Kidney epithelial cell (primary cell): Measurements from ENCODE around the gene CELSR3. TPM values are rescaled to one million over a fixed set of nuclear protein-coding genes. Genes with fewer than 3 reads are reported as not detected.

ENCODE experiments used
- DNase-seq: peaks from one replicate; pipeline ENCODE4 v3.0.0-alpha.2; 2010; ENCODE audit warnings: low read depth
- H3K27me3 ChIP-seq: 2 replicates; pipeline ENCODE4 v1.6.0; 2011; ENCODE audit warnings: low read length; ENCODE audit not compliant: control insufficient read depth, insufficient read depth
- H3K36me3 ChIP-seq: 2 replicates; pipeline ENCODE4 v1.5.1; 2011; ENCODE audit warnings: low read length; ENCODE audit not compliant: control insufficient read depth, insufficient read depth
- H3K4me3 ChIP-seq: 2 replicates; pipeline ENCODE4 v1.5.1; 2011; ENCODE audit warnings: low read depth, mild to moderate bottlenecking, control low read depth, low read length
- total RNA-seq: library from RNA; depleted of rRNA; stranded (reverse); fragments of >200 nt; gene quantifications from 2 replicates; pipeline ENCODE4 v1.2.3, GENCODE V29; 2015
- TF ChIP-seq, protein P1 (sequence below): IDR thresholded peaks from 2 replicates; pipeline ENCODE4 v1.5.1; 2011; ENCODE audit warnings: mild to moderate bottlenecking, moderate library complexity, low read length, control low read depth, inconsistent platforms; ENCODE audit not compliant: insufficient read depth, poor library complexity, severe bottlenecking

Gene CELSR3, protein sequence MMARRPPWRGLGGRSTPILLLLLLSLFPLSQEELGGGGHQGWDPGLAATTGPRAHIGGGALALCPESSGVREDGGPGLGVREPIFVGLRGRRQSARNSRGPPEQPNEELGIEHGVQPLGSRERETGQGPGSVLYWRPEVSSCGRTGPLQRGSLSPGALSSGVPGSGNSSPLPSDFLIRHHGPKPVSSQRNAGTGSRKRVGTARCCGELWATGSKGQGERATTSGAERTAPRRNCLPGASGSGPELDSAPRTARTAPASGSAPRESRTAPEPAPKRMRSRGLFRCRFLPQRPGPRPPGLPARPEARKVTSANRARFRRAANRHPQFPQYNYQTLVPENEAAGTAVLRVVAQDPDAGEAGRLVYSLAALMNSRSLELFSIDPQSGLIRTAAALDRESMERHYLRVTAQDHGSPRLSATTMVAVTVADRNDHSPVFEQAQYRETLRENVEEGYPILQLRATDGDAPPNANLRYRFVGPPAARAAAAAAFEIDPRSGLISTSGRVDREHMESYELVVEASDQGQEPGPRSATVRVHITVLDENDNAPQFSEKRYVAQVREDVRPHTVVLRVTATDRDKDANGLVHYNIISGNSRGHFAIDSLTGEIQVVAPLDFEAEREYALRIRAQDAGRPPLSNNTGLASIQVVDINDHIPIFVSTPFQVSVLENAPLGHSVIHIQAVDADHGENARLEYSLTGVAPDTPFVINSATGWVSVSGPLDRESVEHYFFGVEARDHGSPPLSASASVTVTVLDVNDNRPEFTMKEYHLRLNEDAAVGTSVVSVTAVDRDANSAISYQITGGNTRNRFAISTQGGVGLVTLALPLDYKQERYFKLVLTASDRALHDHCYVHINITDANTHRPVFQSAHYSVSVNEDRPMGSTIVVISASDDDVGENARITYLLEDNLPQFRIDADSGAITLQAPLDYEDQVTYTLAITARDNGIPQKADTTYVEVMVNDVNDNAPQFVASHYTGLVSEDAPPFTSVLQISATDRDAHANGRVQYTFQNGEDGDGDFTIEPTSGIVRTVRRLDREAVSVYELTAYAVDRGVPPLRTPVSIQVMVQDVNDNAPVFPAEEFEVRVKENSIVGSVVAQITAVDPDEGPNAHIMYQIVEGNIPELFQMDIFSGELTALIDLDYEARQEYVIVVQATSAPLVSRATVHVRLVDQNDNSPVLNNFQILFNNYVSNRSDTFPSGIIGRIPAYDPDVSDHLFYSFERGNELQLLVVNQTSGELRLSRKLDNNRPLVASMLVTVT (N-terminal part only)
- 5.2 and 5.6 TPM in 2 replicates for total RNA-seq

GRCh38 chr3:48662753-48663488 is at the start of gene CELSR3:
CELSR3 (minus strand) TSS chr3:48662886; CDS start chr3:48662634, 252 bp downstream.
- no peaks in the 10 kb centered on the region for H3K36me3 ChIP-seq
- DNase-seq: peak; percentile 55
- H3K27me3 ChIP-seq: peaks cover 7% of the 10 kb centered on the region
- peak within 1 kb of the TSS; percentile 60 for H3K4me3 ChIP-seq
- TF ChIP-seq, protein P1, sequence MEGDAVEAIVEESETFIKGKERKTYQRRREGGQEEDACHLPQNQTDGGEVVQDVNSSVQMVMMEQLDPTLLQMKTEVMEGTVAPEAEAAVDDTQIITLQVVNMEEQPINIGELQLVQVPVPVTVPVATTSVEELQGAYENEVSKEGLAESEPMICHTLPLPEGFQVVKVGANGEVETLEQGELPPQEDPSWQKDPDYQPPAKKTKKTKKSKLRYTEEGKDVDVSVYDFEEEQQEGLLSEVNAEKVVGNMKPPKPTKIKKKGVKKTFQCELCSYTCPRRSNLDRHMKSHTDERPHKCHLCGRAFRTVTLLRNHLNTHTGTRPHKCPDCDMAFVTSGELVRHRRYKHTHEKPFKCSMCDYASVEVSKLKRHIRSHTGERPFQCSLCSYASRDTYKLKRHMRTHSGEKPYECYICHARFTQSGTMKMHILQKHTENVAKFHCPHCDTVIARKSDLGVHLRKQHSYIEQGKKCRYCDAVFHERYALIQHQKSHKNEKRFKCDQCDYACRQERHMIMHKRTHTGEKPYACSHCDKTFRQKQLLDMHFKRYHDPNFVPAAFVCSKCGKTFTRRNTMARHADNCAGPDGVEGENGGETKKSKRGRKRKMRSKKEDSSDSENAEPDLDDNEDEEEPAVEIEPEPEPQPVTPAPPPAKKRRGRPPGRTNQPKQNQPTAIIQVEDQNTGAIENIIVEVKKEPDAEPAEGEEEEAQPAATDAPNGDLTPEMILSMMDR: no peak

GRCh38 chr3:48711727-48712126 is 49.0 kb upstream of the CELSR3 start:
- Histone ChIP-seq H3K4me3 (no peak overlapping the region), H3K27me3 (no peaks in the 10 kb centered on the region), H3K36me3 (no peaks in the 10 kb centered on the region)
- TF ChIP-seq, protein P1: no peak
- DNase-seq: no peak

GRCh38 chr3:48709051-48709461 is 46.4 kb upstream of the CELSR3 start:
- no peak for DNase-seq
- TF ChIP-seq, protein P1: no peak
- Histone ChIP-seq H3K4me3 (no peak overlapping the region), H3K36me3 (peaks cover 1% of the 10 kb centered on the region), H3K27me3 (no peaks in the 10 kb centered on the region)

DNA sequence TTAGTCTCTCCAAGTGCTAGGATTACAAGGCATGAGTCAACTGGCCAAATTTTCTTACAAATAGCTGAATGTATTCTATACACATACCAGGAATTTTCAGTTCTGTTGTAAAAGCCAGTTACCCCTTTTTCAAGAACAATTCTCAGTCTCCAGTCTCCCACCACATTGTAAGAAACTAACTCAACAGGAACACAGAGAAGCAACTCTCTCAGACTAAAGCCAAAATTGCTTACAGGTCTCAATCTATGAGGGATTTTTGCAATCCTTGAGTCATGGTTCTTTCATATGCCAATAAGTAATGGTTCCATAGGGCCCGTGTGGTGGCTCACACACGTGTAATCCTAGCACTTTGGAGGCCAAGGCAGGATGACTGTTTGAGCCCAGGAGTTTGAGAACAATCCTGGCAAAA is 45.8 kb upstream of the CELSR3 start:
- Histone ChIP-seq H3K36me3 (peaks cover 1% of the 10 kb centered on the region), H3K4me3 (no peak overlapping the region), H3K27me3 (no peaks in the 10 kb centered on the region)
- TF ChIP-seq, protein P1: no peak
- no peak for DNase-seq

DNA sequence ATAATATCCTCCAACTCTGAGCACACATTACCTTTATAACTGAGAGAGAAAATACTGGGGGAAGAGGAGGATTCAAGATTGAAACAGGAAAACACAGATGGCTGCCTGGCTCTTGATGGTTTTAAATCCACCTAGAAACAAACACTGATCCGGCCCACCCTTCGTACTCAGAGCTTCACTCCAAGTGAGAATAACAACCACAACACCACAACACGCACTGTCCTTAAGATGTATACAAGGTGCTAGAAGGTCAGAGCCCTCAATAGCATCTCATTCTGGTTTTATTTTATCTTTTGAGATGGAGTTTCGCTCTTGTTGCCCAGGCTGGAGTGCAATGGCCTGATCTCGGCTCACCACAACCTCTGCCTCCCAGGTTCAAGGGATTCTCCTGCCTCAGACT is 44.5 kb upstream of the CELSR3 start:
- Histone ChIP-seq H3K36me3 (peaks cover 1% of the 10 kb centered on the region), H3K27me3 (no peaks in the 10 kb centered on the region), H3K4me3 (no peak overlapping the region)
- TF ChIP-seq, protein P1: no peak
- no peak for DNase-seq
